H1 (cell line): ENCODE results near the gene IFI30. TPM values are rescaled to one million over a fixed set of nuclear protein-coding genes. Genes with fewer than 3 reads are reported as not detected.

Source experiments
- CTCF ChIA-PET: fragments of 300-600 bp; sonication (Branson Sonifier 250); formaldehyde crosslinking; loops from one replicate; lab custom pipeline; 2021; ENCODE audit not compliant: partially characterized antibody; lab: Charles Lee
- POLR2A ChIA-PET: fragments of 300-600 bp; sonication (Branson Sonifier 250); formaldehyde crosslinking; loops from one replicate; lab custom pipeline; 2021; ENCODE audit warnings: inconsistent platforms; ENCODE audit not compliant: partially characterized antibody; lab: Charles Lee
- DNase-seq, 2 experiments: peaks; one replicate each; pipeline versions ENCODE4 v3.0.0 to v3.0.0-alpha.2; 2010 to 2022; ENCODE audit warnings: low spot score in 2 of 2, low read depth in 1 of 2, mixed read lengths in 1 of 2
- FAIRE-seq: peaks from 2 replicates; lab custom pipeline; 2011; peaks lifted over from hg19 to GRCh38; lab: Jason Lieb, UNC
- H2AFZ ChIP-seq: 2 replicates; pipeline ENCODE4 v1.8.1; 2012; ENCODE audit warnings: low read length, inconsistent platforms
- H2AK5ac ChIP-seq: 2 replicates; pipeline ENCODE4 v1.6.1; 2013; ENCODE audit warnings: low read depth, low read length
- H2BK120ac ChIP-seq: replicated peaks from 2 replicates; pipeline ENCODE3; 2013; ENCODE audit warnings: low read depth, low read length, inconsistent platforms
- H2BK12ac ChIP-seq: 2 replicates; pipeline ENCODE4 v1.6.1; 2013; ENCODE audit warnings: low read depth, low read length
- H2BK15ac ChIP-seq: 2 replicates; pipeline ENCODE4 v1.6.1; 2013; ENCODE audit warnings: low read length
- H2BK20ac ChIP-seq: 2 replicates; pipeline ENCODE4 v1.6.1; 2013; ENCODE audit warnings: low read length
- H2BK5ac ChIP-seq: 2 replicates; pipeline ENCODE4 v1.6.1; 2013; ENCODE audit warnings: low read depth, low read length
- H3K14ac ChIP-seq: 2 replicates; pipeline ENCODE4 v1.6.1; 2013; ENCODE audit warnings: inconsistent platforms; ENCODE audit not compliant: insufficient read length
- H3K18ac ChIP-seq: 2 replicates; pipeline ENCODE4 v1.6.1; 2013; ENCODE audit warnings: low read length; ENCODE audit errors: extremely low read depth
- H3K23ac ChIP-seq: 2 replicates; pipeline ENCODE4 v1.6.1; 2013; ENCODE audit warnings: inconsistent platforms; ENCODE audit not compliant: insufficient read length
- H3K23me2 ChIP-seq: 2 replicates; pipeline ENCODE4 v1.6.1; 2013; ENCODE audit warnings: low read depth, low read length
- H3K27ac ChIP-seq: 2 replicates; pipeline ENCODE4 v1.6.1; 2011; ENCODE audit warnings: low read depth, low read length, inconsistent platforms
- H3K27me3 ChIP-seq, 4 experiments: replicated peaks in 1 of 4; 1 replicate in 1 of 4; 2 replicates in 3 of 4; pipeline versions ENCODE4 v1.6.1 to v1.8.1; 2011 to 2013; ENCODE audit warnings: low read length in 3 of 4, mild to moderate bottlenecking in 3 of 4, inconsistent platforms in 2 of 4, mixed read lengths in 2 of 4, moderate library complexity in 1 of 4; ENCODE audit not compliant: control insufficient read depth in 3 of 4, insufficient read depth in 3 of 4; ENCODE audit errors: extremely low read depth in 1 of 4
- H3K36me3 ChIP-seq, 4 experiments: 2 replicates each; pipeline versions ENCODE4 v1.6.1 to v1.8.1; 2011 to 2013; ENCODE audit warnings: mild to moderate bottlenecking in 4 of 4, low read length in 3 of 4, moderate library complexity in 2 of 4, control low read depth in 1 of 4, inconsistent platforms in 1 of 4; ENCODE audit not compliant: insufficient read depth in 4 of 4, control insufficient read depth in 2 of 4
- H3K4ac ChIP-seq: replicated peaks from 2 replicates; pipeline ENCODE3; 2013; ENCODE audit warnings: low read length, low read depth, mixed read lengths, inconsistent platforms; ENCODE audit not compliant: insufficient read length
- H3K4me1 ChIP-seq, 4 experiments: replicated peaks in 1 of 4; 1 replicate in 1 of 4; 2 replicates in 3 of 4; pipeline versions ENCODE4 v1.6.1 to v1.8.1; 2011 to 2013; ENCODE audit warnings: low read length in 3 of 4, inconsistent platforms in 2 of 4, mixed read lengths in 1 of 4; ENCODE audit not compliant: insufficient read depth in 4 of 4, control insufficient read depth in 3 of 4
- H3K4me2 ChIP-seq, 2 experiments: 2 replicates each; pipeline versions ENCODE4 v1.6.1 to v1.8.1; 2011 to 2013; ENCODE audit warnings: low read depth in 2 of 2, low read length in 2 of 2, control low read depth in 1 of 2, inconsistent platforms in 1 of 2, mild to moderate bottlenecking in 1 of 2; ENCODE audit not compliant: insufficient read depth in 1 of 2
- H3K4me3 ChIP-seq, 4 experiments: fragments of 200-600, 300-600 bp in 1 of 4; sonication (generic), shearing (Covaris generic), sonication (Bioruptor Twin) in 1 of 4; 2 replicates each; pipeline versions ENCODE4 v1.5.1 to v1.8.1; 2011 to 2016; ENCODE audit warnings: low read length in 4 of 4, low read depth in 3 of 4, control low read depth in 2 of 4, inconsistent platforms in 2 of 4, mild to moderate bottlenecking in 2 of 4, mixed read lengths in 1 of 4, moderate library complexity in 1 of 4; ENCODE audit not compliant: insufficient read depth in 2 of 4; ENCODE audit errors: extremely low read depth in 1 of 4
- H3K56ac ChIP-seq: replicated peaks from 2 replicates; pipeline ENCODE3; 2013; ENCODE audit warnings: low read depth, mild to moderate bottlenecking, mixed read lengths, low read length, inconsistent platforms; ENCODE audit not compliant: insufficient read length
- H3K79me1 ChIP-seq: 2 replicates; pipeline ENCODE4 v1.6.1; 2013; ENCODE audit warnings: low read depth, low read length, control low read depth
- H3K79me2 ChIP-seq, 2 experiments: 2 replicates each; pipeline versions ENCODE4 v1.6.1 to v1.8.1; 2012 to 2013; ENCODE audit warnings: low read length in 2 of 2, mild to moderate bottlenecking in 2 of 2, inconsistent platforms in 1 of 2; ENCODE audit not compliant: insufficient read depth in 2 of 2, control insufficient read depth in 1 of 2
- H3K9ac ChIP-seq, 4 experiments: replicated peaks in 1 of 4; 1 replicate in 1 of 4; 2 replicates in 3 of 4; pipeline versions ENCODE4 v1.6.1 to v1.8.1; 2011 to 2013; ENCODE audit warnings: low read depth in 3 of 4, low read length in 3 of 4, control low read depth in 2 of 4, mild to moderate bottlenecking in 2 of 4, moderate library complexity in 2 of 4, inconsistent platforms in 1 of 4; ENCODE audit errors: extremely low read depth in 1 of 4
- H3K9me3 ChIP-seq, 2 experiments: 2 replicates each; pipeline versions ENCODE4 v1.6.1 to v1.8.1; 2012 to 2013; ENCODE audit warnings: mild to moderate bottlenecking in 2 of 2, moderate library complexity in 2 of 2, control low read depth in 1 of 2, inconsistent platforms in 1 of 2, low read depth in 1 of 2, low read length in 1 of 2, mixed read lengths in 1 of 2; ENCODE audit not compliant: insufficient read depth in 2 of 2
- H4K20me1 ChIP-seq, 2 experiments: replicated peaks in 1 of 2; 2 replicates each; pipeline versions ENCODE3 to v1.8.1; 2011 to 2013; ENCODE audit warnings: inconsistent platforms in 2 of 2, low read length in 2 of 2, mild to moderate bottlenecking in 1 of 2; ENCODE audit not compliant: insufficient read depth in 2 of 2, control insufficient read depth in 1 of 2
- H4K5ac ChIP-seq: 2 replicates; pipeline ENCODE4 v1.6.1; 2013; ENCODE audit warnings: low read length, low read depth, mixed read lengths, inconsistent platforms; ENCODE audit not compliant: insufficient read length
- H4K8ac ChIP-seq: 2 replicates; pipeline ENCODE4 v1.8.0; 2013; ENCODE audit warnings: mild to moderate bottlenecking, moderate library complexity, low read length, inconsistent platforms; ENCODE audit not compliant: insufficient read depth; ENCODE audit errors: extremely low read depth
- H4K91ac ChIP-seq: replicated peaks from 2 replicates; pipeline ENCODE3; 2013; ENCODE audit warnings: low read length, mixed read lengths, inconsistent platforms; ENCODE audit not compliant: insufficient read length
- CHD2 ChIP-seq: IDR thresholded peaks from 2 replicates; pipeline ENCODE4 v1.6.1; 2012; ENCODE audit warnings: low read length, improper control_type of control experiment
- KDM5A ChIP-seq: fragments of 200-600 bp; IDR thresholded peaks from 2 replicates; pipeline ENCODE4 v1.7.1; 2012; ENCODE audit warnings: mild to moderate bottlenecking, low read length, inconsistent platforms, mixed read lengths
- SIN3A ChIP-seq, 2 experiments: IDR thresholded peaks in 1 of 2; conservative IDR thresholded peaks in 1 of 2; 2 replicates each; pipeline ENCODE4 v1.6.1; 2011 to 2012; ENCODE audit warnings: low read length in 2 of 2, improper control_type of control experiment in 1 of 2, low read depth in 1 of 2, mild to moderate bottlenecking in 1 of 2
- SIX5 ChIP-seq: IDR thresholded peaks from 2 replicates; pipeline ENCODE4 v1.6.1; 2011; ENCODE audit warnings: mild to moderate bottlenecking, low read depth, low read length
- ZNF274 ChIP-seq: IDR thresholded peaks from 2 replicates; pipeline ENCODE4 v1.7.0; 2012; ENCODE audit warnings: low read length, borderline replicate concordance; ENCODE audit errors: extremely low read depth
- WGBS, 2 experiments: shearing (Covaris generic) in 1 of 2; methylation state at CpG; one replicate each; pipeline versions ENCODE4 v1.1.6 to v1.1.7; 2013 to 2015; ENCODE audit warnings: low lambda C conversion rate in 2 of 2, mixed read lengths in 2 of 2, inconsistent platforms in 1 of 2, low coverage in 1 of 2, missing lambda C conversion rate in 1 of 2; ENCODE audit not compliant: insufficient replicate concordance in 2 of 2, insufficient coverage in 1 of 2, insufficient read length in 1 of 2; ENCODE audit errors: extremely low coverage in 1 of 2, missing lambda C conversion rate in 1 of 2; 5-methylcytosine and 5-hydroxymethylcytosine counted together
- polyA plus RNA-seq, 7 experiments: library from polyadenylated mRNA; depleted of rRNA in 3 of 7; stranded (reverse) in 5 of 7; unstranded in 2 of 7; fragments of >200 nt in 5 of 7; fragments of 200-250 nt in 2 of 7; gene quantifications; 1 replicate in 5 of 7; 2 replicates in 1 of 7; 4 replicates in 1 of 7; pipeline versions ENCODE4 v1.2.1 to v1.2.3, GENCODE V29; 2011 to 2013; ENCODE audit warnings: missing spikeins in 2 of 7, mixed read lengths in 2 of 7
- total RNA-seq: library from RNA; stranded (reverse); fragmentation: NEBNext Ultra II Directional; extraction: Animal tissue kit (Norgen Biotek cat#: 25700); gene quantifications from 2 replicates; pipeline ENCODE4 v1.2.1, GENCODE V29; 2021

Gene IFI30
- total and polyA plus RNA-seq, 2 of the 8 experiments (the other 6 are each of a cell fraction or from before 2014, with no cell fraction given) = 28.9 to 62.4 TPM

DNA sequence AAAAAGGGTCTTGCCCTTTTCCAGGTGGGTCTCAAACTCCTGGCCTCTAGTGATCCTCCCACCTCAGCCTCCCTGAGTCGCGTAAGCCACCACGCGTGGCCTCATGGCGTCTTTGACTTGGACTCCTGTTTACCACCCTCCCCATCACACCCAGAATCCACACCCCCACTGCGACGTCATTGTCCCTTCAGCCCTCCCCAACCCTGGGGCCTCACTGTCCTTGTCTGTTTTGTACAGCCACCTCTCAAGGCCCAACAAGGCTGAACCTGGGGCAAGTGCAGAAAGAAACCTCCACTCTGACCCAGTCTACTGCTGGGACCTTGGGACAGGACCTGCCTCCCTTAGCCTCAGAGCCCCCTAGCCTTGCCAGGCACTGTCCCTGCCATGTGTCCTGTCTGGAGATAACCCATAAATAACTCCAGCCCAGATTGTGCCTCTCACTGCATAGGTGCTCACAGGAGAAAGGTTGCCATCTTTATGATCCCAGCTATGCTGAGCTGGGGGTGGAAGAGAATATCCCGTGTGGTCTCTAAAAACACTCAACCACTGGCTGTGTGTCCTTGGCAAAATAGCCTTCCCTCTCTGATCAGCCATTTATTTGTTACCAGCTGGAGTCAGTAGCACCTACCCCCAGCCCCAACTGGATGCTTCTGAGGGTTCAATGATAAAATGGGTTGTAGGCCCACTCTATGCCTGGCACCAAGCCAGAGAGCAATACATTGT is 1.8 kb upstream of the IFI30 start:
- 90% methylated on average over 8 of the region's 8 CpGs; no CpG with 5 or more reads in 1 of the 2 experiments for WGBS, 2 experiments

More for the DNA sequence above, 1.8 kb upstream of the IFI30 start:
- Histone ChIP-seq H3K14ac (no peak overlapping the region), H4K20me1 (no peaks in the 10 kb centered on the region), H2BK15ac (no peak overlapping the region), H3K27ac (no peak overlapping the region), H4K8ac (no peak overlapping the region), H3K4me3 (no peak overlapping the region), H3K9ac (no peak overlapping the region), H3K27me3 (peaks cover 0 to 17% (median 7%) of the 10 kb centered on the region in 4 experiments; a peak in 5 of 7 replicates), H3K79me1 (no peaks in the 10 kb centered on the region), H3K9me3 (no peaks in the 10 kb centered on the region), H2BK120ac (no peak overlapping the region), H2AFZ (no peak overlapping the region), H2AK5ac (0 out of 2 replicates have a peak overlapping the region, but pooled peaks have one; percentile 41), H3K23me2 (peaks cover 6% of the 10 kb centered on the region; the same call in 1 of the 2 replicates), H3K4ac (no peak overlapping the region), H2BK20ac (no peak overlapping the region), H4K91ac (no peak overlapping the region), H3K23ac (no peak overlapping the region), H3K4me2 (no peak overlapping the region), H3K36me3 (peaks cover 4 to 17% (median 7%) of the 10 kb centered on the region in 4 experiments; a peak in 6 of 8 replicates), H2BK5ac (no peak overlapping the region), H3K4me1 (peaks cover 0 to 5% (median 2%) of the 10 kb centered on the region in 4 experiments; a peak in 2 of 7 replicates), H3K56ac (no peak overlapping the region), H3K18ac (no peak overlapping the region), H3K79me2 (no peaks in the 10 kb centered on the region), H2BK12ac (no peak overlapping the region), H4K5ac (no peak overlapping the region)
- ChIA-PET CTCF (interaction anchor here (0.7 to 2.0 kb wide), 7 partner anchors 8 to 1076 kb away, joined by 3 to 10 read pairs (median 4); no protein-coding TSS in a partner anchor), POLR2A (interaction anchor here (1.0 to 1.8 kb wide), 5 partner anchors 10 to 110 kb away, joined by 3 to 7 read pairs (median 5); partner anchors contain the start of gene JUND)
- DNase-seq = no peak
- no peak for TF ChIP-seq KDM5A
- no peak for TF ChIP-seq CHD2
- TF ChIP-seq SIX5 = no peak
- TF ChIP-seq SIN3A (conservative IDR thresholded peaks at IDR 0.05 in 1 of 2, IDR thresholded peaks at IDR 0.05 in 1 of 2; ENCODE audit: low read depth in 1 of 2, low read length in 2 of 2) = no peak
- no peak for TF ChIP-seq ZNF274
- no peak for FAIRE-seq
